ENCODE results near the gene RPL15.
"Not testable (repeated sequence)": the region's sequence is repeated elsewhere in the genome, so short reads cannot be mapped to it uniquely, and the experiment has no call there.

- TF ChIP-seq, protein P1, sequence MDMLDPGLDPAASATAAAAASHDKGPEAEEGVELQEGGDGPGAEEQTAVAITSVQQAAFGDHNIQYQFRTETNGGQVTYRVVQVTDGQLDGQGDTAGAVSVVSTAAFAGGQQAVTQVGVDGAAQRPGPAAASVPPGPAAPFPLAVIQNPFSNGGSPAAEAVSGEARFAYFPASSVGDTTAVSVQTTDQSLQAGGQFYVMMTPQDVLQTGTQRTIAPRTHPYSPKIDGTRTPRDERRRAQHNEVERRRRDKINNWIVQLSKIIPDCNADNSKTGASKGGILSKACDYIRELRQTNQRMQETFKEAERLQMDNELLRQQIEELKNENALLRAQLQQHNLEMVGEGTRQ (IDR thresholded peaks at IDR 0.05; ENCODE audit: borderline replicate concordance, low read depth, low read length): not testable (repeated sequence)
- not testable (repeated sequence) for TF ChIP-seq ZNF274 (IDR thresholded peaks at IDR 0.05; ENCODE audit: insufficient read depth, insufficient read length); CTCF (IDR thresholded peaks at IDR 0.05 in 2 of 3, conservative IDR thresholded peaks at IDR 0.05 in 1 of 3; ENCODE audit: control insufficient read depth in 2 of 3, extremely low read depth in 1 of 3, insufficient read depth in 1 of 3, low read depth in 3 of 3, low read length in 3 of 3); POLR2A (IDR thresholded peaks at IDR 0.05; ENCODE audit: low read depth, low read length); EZH2 (IDR thresholded peaks at IDR 0.05; ENCODE audit: borderline replicate concordance, control insufficient read depth, low read depth, low read length); IRF3 (IDR thresholded peaks at IDR 0.05); ETV6 (conservative IDR thresholded peaks at IDR 0.05 in 1 of 2, IDR thresholded peaks at IDR 0.05 in 1 of 2; ENCODE audit: borderline replicate concordance in 1 of 2, low read depth in 1 of 2)
- TF ChIP-seq CHD1 (IDR thresholded peaks at IDR 0.05; ENCODE audit: low read depth, low read length): 0 out of 2 replicates have a peak, but pooled peaks have one; percentile 45
- TF ChIP-seq, protein P2, sequence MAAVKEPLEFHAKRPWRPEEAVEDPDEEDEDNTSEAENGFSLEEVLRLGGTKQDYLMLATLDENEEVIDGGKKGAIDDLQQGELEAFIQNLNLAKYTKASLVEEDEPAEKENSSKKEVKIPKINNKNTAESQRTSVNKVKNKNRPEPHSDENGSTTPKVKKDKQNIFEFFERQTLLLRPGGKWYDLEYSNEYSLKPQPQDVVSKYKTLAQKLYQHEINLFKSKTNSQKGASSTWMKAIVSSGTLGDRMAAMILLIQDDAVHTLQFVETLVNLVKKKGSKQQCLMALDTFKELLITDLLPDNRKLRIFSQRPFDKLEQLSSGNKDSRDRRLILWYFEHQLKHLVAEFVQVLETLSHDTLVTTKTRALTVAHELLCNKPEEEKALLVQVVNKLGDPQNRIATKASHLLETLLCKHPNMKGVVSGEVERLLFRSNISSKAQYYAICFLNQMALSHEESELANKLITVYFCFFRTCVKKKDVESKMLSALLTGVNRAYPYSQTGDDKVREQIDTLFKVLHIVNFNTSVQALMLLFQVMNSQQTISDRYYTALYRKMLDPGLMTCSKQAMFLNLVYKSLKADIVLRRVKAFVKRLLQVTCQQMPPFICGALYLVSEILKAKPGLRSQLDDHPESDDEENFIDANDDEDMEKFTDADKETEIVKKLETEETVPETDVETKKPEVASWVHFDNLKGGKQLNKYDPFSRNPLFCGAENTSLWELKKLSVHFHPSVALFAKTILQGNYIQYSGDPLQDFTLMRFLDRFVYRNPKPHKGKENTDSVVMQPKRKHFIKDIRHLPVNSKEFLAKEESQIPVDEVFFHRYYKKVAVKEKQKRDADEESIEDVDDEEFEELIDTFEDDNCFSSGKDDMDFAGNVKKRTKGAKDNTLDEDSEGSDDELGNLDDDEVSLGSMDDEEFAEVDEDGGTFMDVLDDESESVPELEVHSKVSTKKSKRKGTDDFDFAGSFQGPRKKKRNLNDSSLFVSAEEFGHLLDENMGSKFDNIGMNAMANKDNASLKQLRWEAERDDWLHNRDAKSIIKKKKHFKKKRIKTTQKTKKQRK (IDR thresholded peaks at IDR 0.05; ENCODE audit: low read depth, low read length): not testable (repeated sequence)
- TF ChIP-seq, protein P3, sequence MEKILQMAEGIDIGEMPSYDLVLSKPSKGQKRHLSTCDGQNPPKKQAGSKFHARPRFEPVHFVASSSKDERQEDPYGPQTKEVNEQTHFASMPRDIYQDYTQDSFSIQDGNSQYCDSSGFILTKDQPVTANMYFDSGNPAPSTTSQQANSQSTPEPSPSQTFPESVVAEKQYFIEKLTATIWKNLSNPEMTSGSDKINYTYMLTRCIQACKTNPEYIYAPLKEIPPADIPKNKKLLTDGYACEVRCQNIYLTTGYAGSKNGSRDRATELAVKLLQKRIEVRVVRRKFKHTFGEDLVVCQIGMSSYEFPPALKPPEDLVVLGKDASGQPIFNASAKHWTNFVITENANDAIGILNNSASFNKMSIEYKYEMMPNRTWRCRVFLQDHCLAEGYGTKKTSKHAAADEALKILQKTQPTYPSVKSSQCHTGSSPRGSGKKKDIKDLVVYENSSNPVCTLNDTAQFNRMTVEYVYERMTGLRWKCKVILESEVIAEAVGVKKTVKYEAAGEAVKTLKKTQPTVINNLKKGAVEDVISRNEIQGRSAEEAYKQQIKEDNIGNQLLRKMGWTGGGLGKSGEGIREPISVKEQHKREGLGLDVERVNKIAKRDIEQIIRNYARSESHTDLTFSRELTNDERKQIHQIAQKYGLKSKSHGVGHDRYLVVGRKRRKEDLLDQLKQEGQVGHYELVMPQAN (conservative IDR thresholded peaks at IDR 0.05): not testable (repeated sequence)
Measured at GRCh38 chr3:23917679-23918303, 859 bp downstream of the RPL15 start.
